Lung (tissue), 10 donors: ENCODE data around the gene LRRC61. TPM values are rescaled to one million over a fixed set of nuclear protein-coding genes. Genes with fewer than 3 reads are reported as not detected.
"Not testable (repeated sequence)": the region's sequence is repeated elsewhere in the genome, so short reads cannot be mapped to it uniquely, and the experiment has no call there.

Experiments used
- ATAC-seq: fragments of 200-7000 bp; cut with Tn5 transposase; one replicate; pipeline ENCODE4 v1.9.1; 2020; ENCODE audit warnings: moderate number of reproducible peaks; ENCODE audit not compliant: insufficient read depth, low FRiP score
- DNase-seq, 3 donors: peaks; one replicate each; pipeline ENCODE4 v3.0.0-alpha.2; 2013 to 2017
- H3K27ac ChIP-seq, 2 donors: one replicate each; pipeline ENCODE4 v1.5.1; 2013; ENCODE audit warnings: mild to moderate bottlenecking in 2 of 2, moderate library complexity in 2 of 2, control low read depth in 1 of 2, inconsistent platforms in 1 of 2, low read depth in 1 of 2, low read length in 1 of 2
- H3K27me3 ChIP-seq, 3 donors: one replicate each; pipeline ENCODE4 v1.5.1; 2013; ENCODE audit warnings: low read length in 2 of 3; ENCODE audit not compliant: control insufficient read depth in 3 of 3, insufficient read depth in 3 of 3
- H3K36me3 ChIP-seq, 4 donors: one replicate each; pipeline ENCODE4 v1.5.1; 2013; ENCODE audit warnings: low read length in 4 of 4, mild to moderate bottlenecking in 1 of 4, moderate library complexity in 1 of 4; ENCODE audit not compliant: control insufficient read depth in 4 of 4, insufficient read depth in 4 of 4
- H3K4me1 ChIP-seq, 5 donors: one replicate each; pipeline ENCODE4 v1.5.1; 2013; ENCODE audit warnings: low read length in 5 of 5, mild to moderate bottlenecking in 2 of 5, moderate library complexity in 1 of 5; ENCODE audit not compliant: control insufficient read depth in 5 of 5, insufficient read depth in 5 of 5
- H3K4me3 ChIP-seq: one replicate; pipeline ENCODE4 v1.5.1; 2013; ENCODE audit warnings: mild to moderate bottlenecking, control low read depth, moderate library complexity
- H3K9ac ChIP-seq, 2 donors: one replicate each; pipeline ENCODE4 v1.5.1; 2013; ENCODE audit warnings: low read length in 2 of 2, control low read depth in 1 of 2; ENCODE audit not compliant: insufficient read depth in 1 of 2
- H3K9me3 ChIP-seq, 4 donors: one replicate each; pipeline ENCODE4 v1.5.1; 2013; ENCODE audit warnings: low read length in 3 of 4, mild to moderate bottlenecking in 1 of 4, moderate library complexity in 1 of 4; ENCODE audit not compliant: control insufficient read depth in 4 of 4, insufficient read depth in 3 of 4
- WGBS, 2 donors: extraction: QIAGEN DNeasy Blood & Tissue Kit; methylation state at CpG; one replicate each; pipeline ENCODE4 v1.1.7; 2013; 5-methylcytosine and 5-hydroxymethylcytosine counted together
- polyA plus RNA-seq, 2 donors: library from polyadenylated mRNA; stranded (reverse); fragments of 200-250 nt; gene quantifications; one replicate each; pipeline ENCODE4 v1.2.1, GENCODE V29; 2013
- total RNA-seq, 2 donors: library from RNA; depleted of rRNA in 1 of 2; stranded (reverse); fragments of >200 nt in 1 of 2; gene quantifications; one replicate each; pipeline ENCODE4 v1.2.1, GENCODE V29; 2014 to 2021
- donor health status: Bipolar disorder and iron deficiency.
- donor health status: healthy.
- donor health status: DM: yes; HTN: yes; CAD: no.

LRRC61 gene
- total and polyA plus RNA-seq, 4 donors, result 7.1 to 18.8 (median 13.0) TPM

DNA sequence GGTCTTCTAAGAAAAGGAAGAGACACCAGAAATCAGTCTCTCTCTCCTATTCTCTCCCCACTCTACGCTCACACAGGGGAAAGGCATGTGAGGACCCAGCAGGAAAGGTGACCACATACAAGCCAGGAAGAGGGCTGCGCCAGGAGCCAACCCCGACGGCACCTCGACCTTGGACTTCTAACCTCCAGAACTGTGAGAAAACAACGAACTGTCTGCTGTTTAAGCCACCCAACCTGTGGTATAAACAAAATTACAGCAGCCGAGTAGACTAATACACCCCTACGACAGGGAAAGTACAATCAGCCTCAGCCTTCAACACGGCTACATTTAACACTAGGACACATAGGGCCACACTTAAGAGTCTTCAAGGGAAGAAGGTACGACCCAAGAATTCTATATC, 26.4 kb upstream of the LRRC61 start:
- H3K9ac ChIP-seq, result not testable (repeated sequence)

DNA sequence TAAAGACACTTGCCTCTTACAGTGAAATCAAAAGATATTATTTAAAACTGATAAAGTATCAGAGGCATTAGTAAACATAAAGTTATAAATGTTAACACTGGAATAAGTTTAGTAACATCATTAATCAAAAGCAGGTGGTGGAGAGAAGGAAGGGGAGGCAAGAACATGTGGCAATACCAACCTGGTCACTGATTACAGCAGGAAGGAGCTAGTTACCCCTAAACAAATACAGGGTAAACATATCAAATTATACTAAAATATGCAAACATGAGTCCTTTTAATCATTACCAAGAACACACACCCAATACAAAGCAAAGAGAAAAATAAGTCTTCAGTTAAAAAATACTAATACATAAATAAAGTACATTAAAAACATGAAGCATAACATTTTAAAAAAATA, 25.2 kb upstream of the LRRC61 start:
- not testable (repeated sequence) for DNase-seq, ATAC-seq, H3K4me1 ChIP-seq

More for the DNA sequence above, 26.4 kb upstream of the LRRC61 start:
- ATAC-seq, H3K4me1 ChIP-seq, H3K27ac ChIP-seq, H3K9me3 ChIP-seq, H3K27me3 ChIP-seq, H3K4me3 ChIP-seq, DNase-seq, H3K36me3 ChIP-seq: not testable (repeated sequence)
- 78 to 81% methylated on average over 8 to 9 of the region's 10 CpGs for WGBS, 2 donors

DNA sequence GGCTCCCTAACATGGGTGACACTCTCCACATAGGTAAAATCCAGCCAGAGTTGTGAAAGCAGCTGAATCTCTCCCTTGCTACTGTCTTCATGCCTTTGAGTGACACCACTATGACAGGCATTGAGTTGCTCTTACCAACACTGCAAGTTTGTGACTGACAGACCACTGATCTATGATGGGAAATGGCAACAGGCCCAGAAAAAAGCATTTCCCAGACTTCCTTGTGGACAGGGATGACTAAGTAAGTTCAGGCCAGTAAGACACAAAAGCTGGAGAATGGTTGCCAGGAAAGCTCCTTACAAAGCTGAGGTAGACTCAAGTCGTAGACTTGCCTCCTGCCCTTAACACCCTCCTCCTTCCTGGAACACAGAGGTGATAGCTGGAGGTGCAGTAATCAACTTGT, 20.2 kb upstream of the LRRC61 start:
- not testable (repeated sequence) for H3K27ac ChIP-seq, H3K4me1 ChIP-seq, H3K4me3 ChIP-seq, H3K9me3 ChIP-seq, H3K27me3 ChIP-seq, DNase-seq, H3K36me3 ChIP-seq, ATAC-seq, H3K9ac ChIP-seq
- 42 to 60% methylated on average over 1 of the region's 1 CpG for WGBS, 2 donors

More for the DNA sequence above, 25.2 kb upstream of the LRRC61 start:
- H3K27me3 ChIP-seq, H3K9me3 ChIP-seq, H3K27ac ChIP-seq, H3K36me3 ChIP-seq, H3K4me3 ChIP-seq, H3K9ac ChIP-seq: not testable (repeated sequence)

DNA sequence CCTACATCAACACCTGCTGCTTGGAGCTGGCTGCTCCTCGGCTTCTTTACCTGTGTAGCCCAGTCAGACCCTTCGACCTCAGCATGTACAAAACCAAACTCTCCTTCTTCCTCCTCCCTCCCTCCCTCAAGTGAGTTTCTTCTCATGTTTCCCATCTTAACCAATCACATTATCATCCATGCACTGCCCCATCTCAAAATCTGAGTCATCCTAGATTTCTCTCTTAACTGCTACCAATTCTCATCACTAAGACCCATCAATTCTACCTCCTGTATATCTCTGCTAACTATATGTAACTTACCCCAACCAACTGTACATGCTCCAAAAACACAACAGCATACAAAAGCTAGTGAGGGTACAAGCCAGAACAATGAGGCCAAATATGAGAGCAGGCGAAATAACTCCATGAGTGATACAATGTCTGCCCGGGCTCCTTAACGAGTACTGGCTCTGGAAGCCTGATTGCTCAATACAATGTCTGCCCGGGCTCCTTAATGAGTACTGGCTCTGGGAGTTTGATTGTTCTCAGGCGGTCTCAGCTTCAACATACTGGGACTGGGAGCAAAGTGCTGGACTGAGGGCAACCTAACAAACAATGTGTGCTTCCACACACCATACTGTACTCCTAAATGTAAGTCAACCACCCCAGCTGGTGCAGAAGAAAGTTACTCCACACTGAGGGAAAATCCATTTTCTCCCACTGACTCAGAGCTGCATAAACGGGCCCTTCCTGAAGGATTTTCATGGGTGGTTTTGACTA, 18.5 kb upstream of the LRRC61 start:
- WGBS, 2 donors, result 57 to 67% methylated on average over 7 to 8 of the region's 8 CpGs
- not testable (repeated sequence) for H3K4me1 ChIP-seq, H3K27me3 ChIP-seq, H3K9me3 ChIP-seq, H3K36me3 ChIP-seq, H3K4me3 ChIP-seq, H3K27ac ChIP-seq, H3K9ac ChIP-seq
- DNase-seq (peak in 1 of 3 donors; percentile 37), ATAC-seq (peak; percentile 72)

DNA sequence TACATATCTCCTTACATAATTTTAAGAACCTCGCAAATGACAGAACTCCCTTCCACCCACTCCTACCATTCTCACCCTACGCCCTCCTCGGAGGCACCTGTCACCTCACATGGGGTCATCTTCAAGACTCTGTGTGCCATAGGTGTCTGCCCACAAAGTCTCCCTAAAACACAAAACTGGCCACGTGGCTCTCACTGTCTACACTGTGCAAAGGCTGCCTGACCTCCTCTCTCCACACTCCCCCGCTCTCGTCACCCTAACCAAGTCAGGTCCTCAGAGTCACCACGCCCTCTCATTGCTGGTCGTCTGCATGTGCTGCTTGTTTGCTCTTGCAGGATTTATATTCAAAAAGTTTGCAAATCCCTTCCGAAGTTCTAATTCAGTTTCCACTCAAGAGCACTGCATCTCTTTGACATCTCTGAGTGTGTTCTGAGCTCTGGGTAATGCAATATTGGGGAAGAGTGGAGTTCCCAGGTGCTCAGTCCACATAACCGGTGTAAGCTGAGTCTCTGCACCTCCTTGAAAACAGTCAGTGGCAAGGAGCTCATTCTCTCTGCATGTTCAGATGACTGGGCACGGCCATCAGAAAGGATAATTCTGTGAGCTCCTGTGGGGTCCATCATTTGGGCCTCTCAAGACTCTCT, 17.8 kb upstream of the LRRC61 start:
- not testable (repeated sequence) for H3K9ac ChIP-seq, H3K4me3 ChIP-seq, H3K36me3 ChIP-seq, H3K9me3 ChIP-seq, DNase-seq, H3K27ac ChIP-seq, H3K4me1 ChIP-seq, H3K27me3 ChIP-seq, ATAC-seq
- WGBS, 2 donors, result 74 to 80% methylated on average over 11 of the region's 11 CpGs

DNA sequence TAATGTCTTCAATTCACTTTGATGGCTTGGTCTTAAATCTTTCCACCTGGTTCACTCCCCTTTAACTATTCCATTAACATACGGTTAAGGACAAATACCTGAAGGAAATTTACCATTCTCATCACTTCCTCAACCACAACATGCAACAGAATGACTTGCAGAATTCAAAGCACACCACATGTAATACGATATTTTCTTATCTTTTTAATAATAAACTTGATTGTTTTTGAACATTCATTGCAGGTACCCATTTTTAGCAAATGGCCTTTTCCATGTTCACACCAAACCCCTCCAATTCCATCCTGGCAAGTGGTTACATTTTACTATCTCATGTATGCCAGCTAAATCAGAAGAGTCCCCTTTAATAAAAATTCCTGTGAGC, 17.3 kb upstream of the LRRC61 start:
- not testable (repeated sequence) for H3K27ac ChIP-seq, H3K36me3 ChIP-seq, H3K9ac ChIP-seq, H3K27me3 ChIP-seq, H3K9me3 ChIP-seq, ATAC-seq, H3K4me1 ChIP-seq, DNase-seq, H3K4me3 ChIP-seq
- 18 to 47% methylated on average over 2 of the region's 2 CpGs for WGBS, 2 donors

DNA sequence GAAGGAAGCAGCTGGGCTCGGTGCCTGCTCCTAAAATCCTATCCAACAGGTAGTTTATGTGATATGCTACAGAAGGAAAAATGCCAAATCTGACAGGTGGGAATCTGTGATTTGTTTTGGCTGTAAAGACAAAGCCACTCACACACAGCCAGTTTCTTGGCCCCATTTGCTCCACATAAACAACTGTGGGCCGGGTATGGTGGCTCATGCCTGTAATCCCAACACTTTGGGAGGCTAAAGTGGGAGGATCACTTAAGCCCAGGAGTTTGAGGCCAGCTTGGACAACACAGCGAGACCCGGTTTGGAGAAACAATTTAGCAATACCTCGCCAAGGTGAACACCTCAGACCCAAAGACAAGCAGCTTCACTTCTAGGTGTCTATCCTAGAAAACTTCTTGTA, 16.8 kb upstream of the LRRC61 start:
- not testable (repeated sequence) for H3K9ac ChIP-seq, H3K9me3 ChIP-seq, H3K4me1 ChIP-seq, H3K27ac ChIP-seq, ATAC-seq, DNase-seq, H3K27me3 ChIP-seq, H3K36me3 ChIP-seq, H3K4me3 ChIP-seq
- WGBS, 2 donors, result 73 to 85% methylated on average over 5 of the region's 5 CpGs
